Vagina (tissue), 2 donors: ENCODE results near the gene PPIA.

Experiments used
- POLR2A ChIP-seq, 2 donors: fragments of 450-650 bp; IDR thresholded peaks; one replicate each; pipeline ENCODE4 v1.6.1; 2017; ENCODE audit warnings: antibody characterized with exemption in 2 of 2, mild to moderate bottlenecking in 2 of 2, moderate library complexity in 2 of 2
- TF ChIP-seq, protein P1 (sequence below), 3 experiments: fragments of 450-650 bp in 2 of 3; fragments of 200-600 bp in 1 of 3; sonication (generic) in 1 of 3; IDR thresholded peaks; one replicate each; pipeline ENCODE4 v1.5.1; 2017 to 2019; ENCODE audit warnings: antibody characterized with exemption in 3 of 3, mild to moderate bottlenecking in 2 of 3, moderate library complexity in 2 of 3

DNA sequence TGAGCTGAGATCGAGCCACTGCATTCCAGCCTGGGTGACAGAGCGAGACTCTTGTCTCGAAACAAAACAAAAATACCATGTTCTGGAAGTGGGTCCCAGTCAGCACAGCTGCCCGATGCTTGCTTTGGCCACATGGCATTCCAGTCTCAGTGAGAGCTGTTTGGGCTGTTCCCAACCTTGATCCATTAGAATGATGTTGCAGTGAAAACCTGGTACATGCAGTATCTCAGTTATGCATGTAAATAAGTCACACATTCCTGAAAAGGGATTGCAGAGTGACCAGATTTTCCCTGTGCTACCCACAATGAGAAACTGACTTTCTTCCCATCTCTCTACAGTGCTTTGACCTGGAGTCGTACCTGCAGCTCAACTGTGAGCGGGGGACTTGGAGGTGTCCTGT lies 32.4 kb upstream of the PPIA start:
- TF ChIP-seq, protein P1, sequence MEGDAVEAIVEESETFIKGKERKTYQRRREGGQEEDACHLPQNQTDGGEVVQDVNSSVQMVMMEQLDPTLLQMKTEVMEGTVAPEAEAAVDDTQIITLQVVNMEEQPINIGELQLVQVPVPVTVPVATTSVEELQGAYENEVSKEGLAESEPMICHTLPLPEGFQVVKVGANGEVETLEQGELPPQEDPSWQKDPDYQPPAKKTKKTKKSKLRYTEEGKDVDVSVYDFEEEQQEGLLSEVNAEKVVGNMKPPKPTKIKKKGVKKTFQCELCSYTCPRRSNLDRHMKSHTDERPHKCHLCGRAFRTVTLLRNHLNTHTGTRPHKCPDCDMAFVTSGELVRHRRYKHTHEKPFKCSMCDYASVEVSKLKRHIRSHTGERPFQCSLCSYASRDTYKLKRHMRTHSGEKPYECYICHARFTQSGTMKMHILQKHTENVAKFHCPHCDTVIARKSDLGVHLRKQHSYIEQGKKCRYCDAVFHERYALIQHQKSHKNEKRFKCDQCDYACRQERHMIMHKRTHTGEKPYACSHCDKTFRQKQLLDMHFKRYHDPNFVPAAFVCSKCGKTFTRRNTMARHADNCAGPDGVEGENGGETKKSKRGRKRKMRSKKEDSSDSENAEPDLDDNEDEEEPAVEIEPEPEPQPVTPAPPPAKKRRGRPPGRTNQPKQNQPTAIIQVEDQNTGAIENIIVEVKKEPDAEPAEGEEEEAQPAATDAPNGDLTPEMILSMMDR (IDR thresholded peaks at IDR 0.05) = no peak
- TF ChIP-seq POLR2A (IDR thresholded peaks at IDR 0.05) = no peak
